HG02588 (cell line): ENCODE measurements around the gene SLC23A1.
"Not testable (repeated sequence)": the region's sequence is repeated elsewhere in the genome, so short reads cannot be mapped to it uniquely, and the experiment has no call there.

ENCODE experiments used
- ATAC-seq: cut with Tn5 transposase; IDR thresholded peaks from one replicate; pipeline ENCODE4 v1.9.1; 2021; ENCODE audit warnings: mild to moderate bottlenecking, moderate library complexity; ENCODE audit not compliant: unreplicated experiment

The SLC23A1 gene

GRCh38 chr5:139383275-139383992 is at the start of gene SLC23A1:
Gene SLC23A1, minus strand, starts transcription at chr5:139383297. Its CDS starts 44 bp downstream, at chr5:139383253.
- ATAC-seq: no peak

GRCh38 chr5:139431706-139432105 is 48.6 kb upstream of the SLC23A1 start:
- ATAC-seq: no peak

- no peak for ATAC-seq
These were observed 46.9 kb upstream of the SLC23A1 start for GRCh38 chr5:139430015-139430414.

- no peak for ATAC-seq
These were observed 43.2 kb upstream of the SLC23A1 start for GRCh38 chr5:139426203-139426885.

- no peak for ATAC-seq
These were observed 42.4 kb upstream of the SLC23A1 start for GRCh38 chr5:139425497-139425896.

- no peak for ATAC-seq
These were observed 39.3 kb upstream of the SLC23A1 start for GRCh38 chr5:139422307-139422893.

- ATAC-seq: no peak
These were observed 36.4 kb upstream of the SLC23A1 start for GRCh38 chr5:139419226-139420192.

GRCh38 chr5:139418793-139419192 is 35.7 kb upstream of the SLC23A1 start:
- no peak for ATAC-seq

- ATAC-seq: no peak
These were observed 34.1 kb upstream of the SLC23A1 start for GRCh38 chr5:139417214-139417613.

- no peak for ATAC-seq
These were observed 33.6 kb upstream of the SLC23A1 start for GRCh38 chr5:139416651-139417050.

- no peak for ATAC-seq
These were observed 32.8 kb upstream of the SLC23A1 start for GRCh38 chr5:139415869-139416268.

- no peak for ATAC-seq
These were observed 32.2 kb upstream of the SLC23A1 start for GRCh38 chr5:139415221-139415861.

GRCh38 chr5:139414581-139415130 is 31.6 kb upstream of the SLC23A1 start:
- ATAC-seq: no peak

- no peak for ATAC-seq
These were observed 30.9 kb upstream of the SLC23A1 start for GRCh38 chr5:139413963-139414362.

GRCh38 chr5:139413153-139413552 is 30.1 kb upstream of the SLC23A1 start:
- no peak for ATAC-seq

GRCh38 chr5:139410993-139411828 is 28.1 kb upstream of the SLC23A1 start:
- no peak for ATAC-seq

- no peak for ATAC-seq
These were observed 27.3 kb upstream of the SLC23A1 start for GRCh38 chr5:139410121-139410992.

- ATAC-seq: not testable (repeated sequence)
These were observed 26.0 kb upstream of the SLC23A1 start for GRCh38 chr5:139409116-139409515.
